Thyroid gland (tissue), 4 donors: ENCODE measurements around the gene UBASH3B. TPM values are rescaled to one million over a fixed set of nuclear protein-coding genes. Genes with fewer than 3 reads are reported as not detected.
A peak's percentile ranks its signal among the peaks of the same experiment; 100 is the strongest.

Experiments
- DNase-seq, 2 donors: peaks; one replicate each; pipeline ENCODE4 v3.0.0-alpha.2; 2019
- H3K27ac ChIP-seq, 3 donors: fragments of 200-600 bp; sonication (generic); 1 replicate in 2 of 3; 2 replicates in 1 of 3; pipeline ENCODE4 v1.5.1; 2016 to 2019; ENCODE audit warnings: mild to moderate bottlenecking in 1 of 3, moderate library complexity in 1 of 3
- H3K27me3 ChIP-seq: fragments of 200-600 bp; sonication (generic); one replicate; pipeline ENCODE4 v1.5.1; 2019
- H3K36me3 ChIP-seq, 2 donors: fragments of 200-600 bp; sonication (generic); one replicate each; pipeline ENCODE4 v1.5.1; 2016 to 2019
- H3K4me1 ChIP-seq, 2 donors: fragments of 200-600 bp; sonication (generic); one replicate each; pipeline ENCODE4 v1.5.1; 2017 to 2019
- H3K4me3 ChIP-seq, 3 donors: fragments of 200-600 bp; sonication (generic); replicated peaks in 1 of 3; 1 replicate in 2 of 3; 2 replicates in 1 of 3; pipeline ENCODE4 v1.5.1; 2016; ENCODE audit warnings: mild to moderate bottlenecking in 1 of 3
- H3K9me3 ChIP-seq: fragments of 200-600 bp; sonication (generic); one replicate; pipeline ENCODE4 v1.5.1; 2017
- POLR2A ChIP-seq, 2 donors: fragments of 450-650 bp; IDR thresholded peaks; one replicate each; pipeline ENCODE4 v1.6.1; 2017; ENCODE audit warnings: antibody characterized with exemption in 2 of 2, mild to moderate bottlenecking in 2 of 2, moderate library complexity in 1 of 2
- WGBS, 2 donors: methylation state at CpG; one replicate each; pipeline ENCODE4 v1.1.5; 2017; 5-methylcytosine and 5-hydroxymethylcytosine counted together
- intact Hi-C: fragments of 100-400 bp; cut with DNase I; formaldehyde crosslinking; loops from one replicate; pipeline ENCODE4 v1.15.1; 2023
- total RNA-seq, 4 donors: library from RNA; depleted of rRNA; stranded (reverse); fragments of >200 nt; gene quantifications; one replicate each; pipeline ENCODE4 v1.2.3, GENCODE V29; 2016
- TF ChIP-seq, protein P1 (sequence below), 6 experiments: fragments of 200-600 bp in 3 of 6; fragments of 450-650 bp in 3 of 6; sonication (generic) in 3 of 6; IDR thresholded peaks; one replicate each; pipeline ENCODE4 v1.5.1; 2016 to 2019; ENCODE audit warnings: antibody characterized with exemption in 6 of 6, mild to moderate bottlenecking in 2 of 6, inconsistent platforms in 1 of 6, moderate library complexity in 1 of 6

Gene UBASH3B
- total RNA-seq, 4 donors from 2014 or later, result 4.3 to 16.6 (median 9.1) TPM

DNA sequence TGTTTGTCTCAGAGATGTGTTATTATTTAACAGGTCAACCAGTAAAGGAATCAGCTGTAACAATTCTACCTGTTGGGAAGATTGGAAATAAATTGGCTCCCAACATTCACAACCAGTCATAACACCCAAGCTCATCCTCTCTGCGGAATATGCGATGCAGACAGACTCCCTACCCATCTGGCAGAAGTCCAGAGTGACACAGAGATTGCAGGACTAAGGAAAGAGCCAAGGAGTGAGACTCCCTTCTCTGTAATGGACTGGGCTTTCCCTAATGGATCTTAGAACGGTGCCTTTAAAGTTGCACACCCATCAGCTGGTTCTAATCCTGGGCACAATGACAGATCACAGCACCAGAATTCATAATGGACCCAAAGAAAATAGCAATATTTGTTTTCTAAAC is 27.8 kb upstream of the UBASH3B start:
- H3K27me3 ChIP-seq, result no peaks in the 10 kb centered on the region
- TF ChIP-seq, protein P1, sequence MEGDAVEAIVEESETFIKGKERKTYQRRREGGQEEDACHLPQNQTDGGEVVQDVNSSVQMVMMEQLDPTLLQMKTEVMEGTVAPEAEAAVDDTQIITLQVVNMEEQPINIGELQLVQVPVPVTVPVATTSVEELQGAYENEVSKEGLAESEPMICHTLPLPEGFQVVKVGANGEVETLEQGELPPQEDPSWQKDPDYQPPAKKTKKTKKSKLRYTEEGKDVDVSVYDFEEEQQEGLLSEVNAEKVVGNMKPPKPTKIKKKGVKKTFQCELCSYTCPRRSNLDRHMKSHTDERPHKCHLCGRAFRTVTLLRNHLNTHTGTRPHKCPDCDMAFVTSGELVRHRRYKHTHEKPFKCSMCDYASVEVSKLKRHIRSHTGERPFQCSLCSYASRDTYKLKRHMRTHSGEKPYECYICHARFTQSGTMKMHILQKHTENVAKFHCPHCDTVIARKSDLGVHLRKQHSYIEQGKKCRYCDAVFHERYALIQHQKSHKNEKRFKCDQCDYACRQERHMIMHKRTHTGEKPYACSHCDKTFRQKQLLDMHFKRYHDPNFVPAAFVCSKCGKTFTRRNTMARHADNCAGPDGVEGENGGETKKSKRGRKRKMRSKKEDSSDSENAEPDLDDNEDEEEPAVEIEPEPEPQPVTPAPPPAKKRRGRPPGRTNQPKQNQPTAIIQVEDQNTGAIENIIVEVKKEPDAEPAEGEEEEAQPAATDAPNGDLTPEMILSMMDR (IDR thresholded peaks at IDR 0.05), result no peak
- H3K27ac ChIP-seq, result no peak overlapping the region
- no peaks in the 10 kb centered on the region for H3K9me3 ChIP-seq
- intact Hi-C loops, result loop anchor here (10.0 kb wide), 1 partner anchor 397 kb away; no protein-coding TSS in a partner anchor
- 89 to 92% methylated on average over 3 of the region's 3 CpGs for WGBS, 2 donors
- H3K4me3 ChIP-seq, result no peak overlapping the region
- peaks cover 0 to 3% of the 10 kb centered on the region in 2 donors for H3K4me1 ChIP-seq
- no peaks in the 10 kb centered on the region for H3K36me3 ChIP-seq
- DNase-seq, result no peak

DNA sequence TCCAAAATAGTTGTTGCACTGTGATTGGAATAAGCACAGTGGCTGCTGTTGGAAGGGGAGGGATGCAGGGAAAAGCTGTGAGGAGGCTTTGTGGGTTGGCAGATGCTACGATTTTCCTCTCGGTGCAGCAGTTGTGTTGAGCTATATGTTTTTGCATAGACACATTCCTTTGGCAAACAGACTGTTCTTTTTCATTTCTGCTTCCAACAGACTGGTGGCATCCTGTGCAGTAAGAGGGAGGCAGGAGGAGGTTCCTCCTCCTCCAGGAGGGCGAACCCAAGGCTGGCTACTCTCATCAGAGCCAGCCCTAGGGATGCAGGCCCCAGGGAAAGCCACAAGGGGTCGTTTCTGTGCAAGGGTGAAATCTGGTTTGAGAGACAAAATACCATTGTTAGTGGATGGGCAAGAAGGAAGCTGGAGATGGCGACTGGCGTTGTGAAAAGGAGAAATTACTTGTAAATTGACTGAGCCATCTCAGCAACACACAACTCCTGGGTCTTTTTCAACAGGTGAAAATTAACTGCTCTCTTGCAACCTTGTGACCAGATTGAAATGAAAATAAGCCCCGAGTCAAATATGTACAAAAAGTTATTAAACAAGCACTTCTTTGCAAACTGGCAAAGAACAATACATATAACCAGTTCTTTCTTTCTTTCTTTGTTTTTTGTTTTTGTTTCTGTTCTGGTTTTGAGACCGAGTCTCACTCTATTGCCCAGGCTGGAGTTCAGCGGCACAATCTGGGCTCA is 26.5 kb upstream of the UBASH3B start:
- Histone ChIP-seq H3K9me3 (no peaks in the 10 kb centered on the region), H3K4me3 (no peak overlapping the region), H3K27me3 (no peaks in the 10 kb centered on the region), H3K27ac (no peak overlapping the region), H3K36me3 (no peaks in the 10 kb centered on the region), H3K4me1 (peaks cover 0 to 3% of the 10 kb centered on the region in 2 donors)
- TF ChIP-seq, protein P1 (IDR thresholded peaks at IDR 0.05), result peak; percentile 12 to 76 (median 60)
- no peak for TF ChIP-seq POLR2A (IDR thresholded peaks at IDR 0.05)
- WGBS, 2 donors, result 51% methylated on average over 9 of the region's 9 CpGs
- peak; percentile 55 to 61 for DNase-seq
- intact Hi-C loops, result loop anchor here (10.0 kb wide), 1 partner anchor 396 kb away; no protein-coding TSS in a partner anchor

DNA sequence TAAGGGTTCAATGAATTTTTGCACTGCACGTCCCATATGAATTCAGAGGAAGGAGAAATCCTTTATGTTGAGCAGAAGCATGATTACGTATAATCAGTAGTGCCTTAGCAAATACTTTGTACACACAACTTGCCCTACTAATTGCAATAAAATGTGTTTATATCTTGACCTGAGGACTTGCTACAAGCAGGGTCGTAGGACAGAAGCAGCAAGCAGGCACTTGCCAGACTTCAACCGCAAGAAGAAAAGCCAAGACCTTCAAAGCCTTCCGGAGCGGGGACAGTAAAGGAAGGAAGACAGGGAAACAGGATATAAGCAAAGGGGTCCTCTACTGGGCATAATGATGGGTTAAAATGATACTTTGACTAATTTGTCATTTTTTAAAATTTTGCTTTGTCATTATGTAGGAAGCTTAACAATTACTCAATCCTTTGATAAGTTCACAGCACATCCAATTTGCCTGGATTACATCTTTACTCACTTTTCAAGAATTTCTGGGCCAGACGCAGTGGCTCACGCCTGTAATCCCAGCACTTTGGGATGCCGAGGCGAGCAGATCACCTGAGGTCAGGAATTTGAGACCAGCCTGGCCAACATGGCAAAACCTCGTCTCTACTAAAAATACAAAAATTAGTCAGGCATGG is 23.2 kb upstream of the UBASH3B start:
- Histone ChIP-seq H3K36me3 (no peaks in the 10 kb centered on the region), H3K27me3 (no peaks in the 10 kb centered on the region), H3K4me3 (no peak overlapping the region), H3K4me1 (peaks cover 0 to 3% of the 10 kb centered on the region in 2 donors), H3K27ac (no peak overlapping the region), H3K9me3 (no peaks in the 10 kb centered on the region)
- intact Hi-C loops, result loop anchor here (10.0 kb wide), 1 partner anchor 222 kb away; no protein-coding TSS in a partner anchor
- WGBS, 2 donors, result 54 to 64% methylated on average over 11 of the region's 11 CpGs
- peak; percentile 20 to 46 for DNase-seq
- TF ChIP-seq, protein P1 (IDR thresholded peaks at IDR 0.05), result no peak
- TF ChIP-seq POLR2A (IDR thresholded peaks at IDR 0.05), result no peak

DNA sequence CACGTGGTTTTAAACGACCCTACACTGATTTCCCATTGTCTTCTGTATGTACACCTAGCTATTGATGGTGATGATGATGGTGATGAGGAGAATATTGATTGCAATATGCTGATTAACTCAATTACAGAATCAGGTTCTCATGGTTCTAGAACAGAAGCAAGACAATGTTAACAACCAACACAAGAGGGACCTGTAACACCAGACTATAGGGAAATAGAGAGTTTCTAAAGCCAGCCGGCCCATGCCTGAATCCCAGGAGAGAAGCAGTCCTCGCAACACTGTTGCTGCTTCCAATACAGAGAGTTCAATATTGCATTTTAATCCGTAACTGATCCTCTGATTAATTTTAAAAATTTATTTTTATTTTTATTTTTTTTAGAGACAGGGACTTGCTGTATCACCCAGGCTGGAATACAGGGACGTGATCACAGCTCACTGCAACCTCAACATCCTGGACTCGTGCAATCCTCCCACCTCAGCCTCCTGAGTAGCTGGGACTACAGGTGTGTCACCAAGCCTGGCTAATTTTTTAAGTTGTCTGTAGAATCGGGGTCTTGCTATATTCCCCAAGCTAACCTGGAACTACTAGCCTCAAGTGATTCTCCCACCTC is 22.2 kb upstream of the UBASH3B start:
- no peak for TF ChIP-seq POLR2A (IDR thresholded peaks at IDR 0.05)
- TF ChIP-seq, protein P1 (IDR thresholded peaks at IDR 0.05), result peak in 5 of 6 experiments; percentile 18 to 79 (median 52)
- DNase-seq, result peak; percentile 36 to 45
- 36 to 55% methylated on average over 8 of the region's 8 CpGs for WGBS, 2 donors
- H3K27ac ChIP-seq, result no peak overlapping the region
- H3K9me3 ChIP-seq, result no peaks in the 10 kb centered on the region
- H3K4me3 ChIP-seq, result no peak overlapping the region
- intact Hi-C loops, result loop anchor here (10.0 kb wide), 1 partner anchor 221 kb away; no protein-coding TSS in a partner anchor
- no peaks in the 10 kb centered on the region for H3K36me3 ChIP-seq
- no peaks in the 10 kb centered on the region for H3K27me3 ChIP-seq
- peaks cover 0 to 3% of the 10 kb centered on the region in 2 donors for H3K4me1 ChIP-seq
